ENCODE results near the gene PCSK5.

PCSK5 gene

GRCh38 chr9:75974016-75974766 lies 83.7 kb downstream of the PCSK5 start:
- no peak for DNase-seq

GRCh38 chr9:75975071-75975470 lies 84.6 kb downstream of the PCSK5 start:
- no peak for DNase-seq

- no peak for DNase-seq
Observed at GRCh38 chr9:75976549-75976948, 86.1 kb downstream of the PCSK5 start.

- DNase-seq = no peak
Observed at GRCh38 chr9:75979362-75979761, 88.9 kb downstream of the PCSK5 start.

- DNase-seq = no peak
Observed at GRCh38 chr9:75983319-75984045, 93.0 kb downstream of the PCSK5 start.

- DNase-seq = no peak
Observed at GRCh38 chr9:75985515-75985914, 95.0 kb downstream of the PCSK5 start.

- DNase-seq = no peak
Observed at GRCh38 chr9:75988663-75989062, 98.2 kb downstream of the PCSK5 start.

GRCh38 chr9:75990156-75990555 lies 99.7 kb downstream of the PCSK5 start:
- DNase-seq = no peak

- no peak for DNase-seq
Observed at GRCh38 chr9:75990576-75991304, 100.3 kb downstream of the PCSK5 start.

- no peak for DNase-seq
Observed at GRCh38 chr9:75992482-75993206, 102.2 kb downstream of the PCSK5 start.

- DNase-seq = no peak
Observed at GRCh38 chr9:75993434-75993833, 103.0 kb downstream of the PCSK5 start.

GRCh38 chr9:75995066-75995465 lies 104.6 kb downstream of the PCSK5 start:
- no peak for DNase-seq

- DNase-seq = no peak
Observed at GRCh38 chr9:75996726-75997125, 106.3 kb downstream of the PCSK5 start.

GRCh38 chr9:75997206-75997605 lies 106.7 kb downstream of the PCSK5 start:
- DNase-seq = no peak

- no peak for DNase-seq
Observed at GRCh38 chr9:75998096-75998780, 107.8 kb downstream of the PCSK5 start.

GRCh38 chr9:76001459-76001858 lies 111.0 kb downstream of the PCSK5 start:
- no peak for DNase-seq

GRCh38 chr9:76003041-76003440 lies 112.6 kb downstream of the PCSK5 start:
- DNase-seq = no peak

- DNase-seq = no peak
Observed at GRCh38 chr9:76004526-76004925, 114.1 kb downstream of the PCSK5 start.

- no peak for DNase-seq
Observed at GRCh38 chr9:76007935-76008334, 117.5 kb downstream of the PCSK5 start.

GRCh38 chr9:76013809-76014208 lies 123.3 kb downstream of the PCSK5 start:
- DNase-seq = no peak

GRCh38 chr9:76018235-76018634 lies 127.8 kb downstream of the PCSK5 start:
- DNase-seq = no peak

GRCh38 chr9:76018761-76019160 lies 128.3 kb downstream of the PCSK5 start:
- no peak for DNase-seq

All from effector CD4-positive, alpha-beta T cell (primary cell).